ENCODE results near the gene HMBS. TPM values are rescaled to one million over a fixed set of nuclear protein-coding genes. Genes with fewer than 3 reads are reported as not detected.
A peak's percentile ranks its signal among the peaks of the same experiment; 100 is the strongest.
"Not testable (repeated sequence)": the region's sequence is repeated elsewhere in the genome, so short reads cannot be mapped to it uniquely, and the experiment has no call there.

Gene HMBS
- total RNA-seq, 1 donor, result 14.9 TPM

DNA sequence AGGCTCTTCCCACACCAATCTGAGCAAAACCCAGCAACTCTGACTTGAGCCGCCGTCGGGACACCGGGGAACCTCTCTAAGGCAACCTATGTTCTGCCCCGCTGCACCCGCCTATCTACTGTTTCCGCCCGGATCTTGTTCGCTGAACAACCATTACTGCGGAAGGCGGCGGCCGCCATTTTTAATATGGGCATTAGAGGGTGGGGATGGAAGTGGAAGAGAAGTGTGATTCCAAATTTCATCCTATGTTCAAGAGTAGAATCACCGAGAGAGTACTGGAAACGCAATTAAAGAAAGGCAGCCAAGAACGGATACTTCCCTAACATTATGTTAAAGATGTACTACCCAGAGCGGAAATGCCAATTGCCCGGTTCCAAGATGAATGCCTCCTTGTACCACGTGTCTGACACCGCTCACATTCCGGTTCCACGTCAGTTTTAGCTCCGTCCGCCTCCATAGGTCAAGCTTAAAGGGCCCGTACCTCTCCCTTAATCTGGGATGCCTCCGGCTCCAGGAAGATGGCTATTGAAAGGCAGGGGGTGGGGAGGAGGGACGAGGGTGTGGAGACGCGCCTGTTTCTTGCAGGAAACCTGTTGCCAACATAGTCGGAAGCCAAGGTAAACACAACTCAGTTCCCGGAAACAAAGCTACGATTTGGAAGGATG, 17.2 kb downstream of the HMBS start, which contains the start of gene DPAGT1:
DPAGT1 (minus strand) TSS at position 95 of the 665 bp plus-strand sequence. CDS start 198 bp downstream, outside the sequence.
- H3K4me3 ChIP-seq (ENCODE audit: low read depth, low read length), result peak within 1 kb of the TSS; percentile 90
- peak; percentile 99 for DNase-seq (ENCODE audit: low read depth)
- TF ChIP-seq, protein P1, sequence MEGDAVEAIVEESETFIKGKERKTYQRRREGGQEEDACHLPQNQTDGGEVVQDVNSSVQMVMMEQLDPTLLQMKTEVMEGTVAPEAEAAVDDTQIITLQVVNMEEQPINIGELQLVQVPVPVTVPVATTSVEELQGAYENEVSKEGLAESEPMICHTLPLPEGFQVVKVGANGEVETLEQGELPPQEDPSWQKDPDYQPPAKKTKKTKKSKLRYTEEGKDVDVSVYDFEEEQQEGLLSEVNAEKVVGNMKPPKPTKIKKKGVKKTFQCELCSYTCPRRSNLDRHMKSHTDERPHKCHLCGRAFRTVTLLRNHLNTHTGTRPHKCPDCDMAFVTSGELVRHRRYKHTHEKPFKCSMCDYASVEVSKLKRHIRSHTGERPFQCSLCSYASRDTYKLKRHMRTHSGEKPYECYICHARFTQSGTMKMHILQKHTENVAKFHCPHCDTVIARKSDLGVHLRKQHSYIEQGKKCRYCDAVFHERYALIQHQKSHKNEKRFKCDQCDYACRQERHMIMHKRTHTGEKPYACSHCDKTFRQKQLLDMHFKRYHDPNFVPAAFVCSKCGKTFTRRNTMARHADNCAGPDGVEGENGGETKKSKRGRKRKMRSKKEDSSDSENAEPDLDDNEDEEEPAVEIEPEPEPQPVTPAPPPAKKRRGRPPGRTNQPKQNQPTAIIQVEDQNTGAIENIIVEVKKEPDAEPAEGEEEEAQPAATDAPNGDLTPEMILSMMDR (IDR thresholded peaks at IDR 0.05; ENCODE audit: insufficient read depth, low read length), result no peak

DNA sequence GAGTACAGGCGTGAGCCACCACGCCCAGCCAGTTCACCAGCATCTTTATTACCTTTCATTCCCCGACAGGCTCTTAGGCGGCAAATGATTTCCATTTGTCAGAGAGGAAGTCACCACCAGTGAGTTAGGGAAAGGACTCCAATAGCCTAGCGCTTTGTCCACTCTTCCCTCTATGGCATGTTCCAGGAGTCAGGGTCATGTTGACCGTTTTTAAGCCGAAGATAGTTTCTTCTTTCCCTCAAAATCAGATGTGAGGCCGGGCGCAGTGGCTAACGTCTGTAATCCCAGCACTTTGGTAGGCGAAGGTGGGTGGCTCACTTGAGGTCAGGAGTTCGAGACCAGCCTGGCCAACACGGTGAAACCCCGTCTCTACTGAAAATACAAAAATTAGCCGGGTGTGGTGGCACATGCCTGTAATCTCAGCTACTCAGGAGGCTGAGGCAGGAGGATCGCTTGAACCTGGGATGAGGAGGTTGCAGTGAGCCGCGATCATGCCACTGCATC, 18.5 kb downstream of the HMBS start:
- DNase-seq (ENCODE audit: low read depth), result not testable (repeated sequence)
- H3K4me3 ChIP-seq (ENCODE audit: low read depth, low read length), result peak overlapping the region; percentile 90

DNA sequence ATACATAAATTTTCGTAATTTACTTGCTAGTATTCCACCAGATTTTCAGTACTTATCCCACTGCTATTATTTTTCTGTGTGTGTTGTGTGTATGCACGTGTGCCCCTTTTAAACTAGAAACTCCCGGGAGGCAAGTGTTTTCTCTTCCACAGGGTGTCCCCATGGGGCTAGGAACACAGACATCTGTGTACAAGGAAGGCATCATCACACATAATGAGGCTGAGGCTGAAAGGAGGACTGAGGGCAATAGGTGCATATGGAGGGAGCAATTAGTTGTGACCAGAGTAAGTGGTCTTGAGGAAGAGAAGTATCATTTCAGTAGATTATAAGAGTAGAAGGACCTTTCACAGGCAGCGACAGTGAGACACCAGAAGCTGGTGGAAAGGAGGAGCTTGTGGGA, 19.1 kb downstream of the HMBS start:
- H3K4me3 ChIP-seq (ENCODE audit: low read depth, low read length), result no peak overlapping the region
- no peak for DNase-seq (ENCODE audit: low read depth)
- TF ChIP-seq, protein P1 (IDR thresholded peaks at IDR 0.05; ENCODE audit: insufficient read depth, low read length), result no peak

DNA sequence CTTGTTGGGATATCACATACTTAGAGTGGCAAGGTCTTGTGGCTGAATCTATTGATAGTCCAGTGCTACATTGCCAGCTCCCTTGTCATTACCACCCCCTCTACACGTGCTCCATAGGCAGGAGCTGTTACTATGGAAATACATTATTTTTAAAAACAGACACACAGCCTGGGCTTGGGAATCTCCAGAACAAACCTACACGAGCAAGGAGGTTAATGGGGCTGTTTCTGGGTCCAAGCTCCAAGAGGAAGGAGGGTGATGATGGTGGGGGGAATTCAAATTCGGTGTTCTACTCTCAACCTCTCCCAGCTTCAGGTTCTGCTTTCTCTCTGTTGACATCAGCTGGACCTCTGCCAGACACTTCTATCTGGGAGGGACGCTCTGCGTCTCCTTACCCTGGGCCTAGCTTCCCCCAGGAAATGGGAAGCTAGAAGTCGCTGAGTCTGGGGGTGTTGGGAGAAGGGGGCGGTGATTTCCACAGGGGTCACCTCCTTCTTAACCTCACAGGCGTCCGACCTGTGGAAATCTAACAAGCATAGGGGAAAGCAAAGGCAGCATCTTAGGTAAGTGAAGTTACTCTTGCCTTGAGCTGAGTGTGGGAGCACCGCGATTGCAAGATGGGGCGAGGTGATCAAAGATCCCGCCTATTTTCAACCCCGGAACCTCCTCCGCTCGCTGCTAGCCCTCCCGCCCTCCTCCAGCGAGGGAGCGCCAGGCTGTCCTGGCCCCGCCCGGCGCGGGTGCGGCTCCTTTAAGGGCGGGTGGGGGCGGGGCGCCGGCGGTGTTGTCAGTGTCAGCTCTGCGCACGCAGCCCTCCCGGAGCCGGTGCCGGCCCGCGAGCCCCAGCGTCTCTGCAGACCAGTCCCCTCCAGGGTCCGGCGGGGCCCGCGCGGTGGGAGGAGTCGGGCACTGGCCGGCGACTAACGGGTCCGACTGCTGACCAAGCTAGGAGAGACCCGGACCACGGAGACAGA, 22.2 kb downstream of the HMBS start, which contains the start of gene C2CD2L:
C2CD2L (plus strand) TSS at position 781 of the 974 bp plus-strand sequence. CDS start 398 bp downstream, outside the sequence.
- H3K4me3 ChIP-seq (ENCODE audit: low read depth, low read length), result peak within 1 kb of the TSS; percentile 84
- TF ChIP-seq, protein P1 (IDR thresholded peaks at IDR 0.05; ENCODE audit: insufficient read depth, low read length), result no peak
- peak; percentile 85 for DNase-seq (ENCODE audit: low read depth)

DNA sequence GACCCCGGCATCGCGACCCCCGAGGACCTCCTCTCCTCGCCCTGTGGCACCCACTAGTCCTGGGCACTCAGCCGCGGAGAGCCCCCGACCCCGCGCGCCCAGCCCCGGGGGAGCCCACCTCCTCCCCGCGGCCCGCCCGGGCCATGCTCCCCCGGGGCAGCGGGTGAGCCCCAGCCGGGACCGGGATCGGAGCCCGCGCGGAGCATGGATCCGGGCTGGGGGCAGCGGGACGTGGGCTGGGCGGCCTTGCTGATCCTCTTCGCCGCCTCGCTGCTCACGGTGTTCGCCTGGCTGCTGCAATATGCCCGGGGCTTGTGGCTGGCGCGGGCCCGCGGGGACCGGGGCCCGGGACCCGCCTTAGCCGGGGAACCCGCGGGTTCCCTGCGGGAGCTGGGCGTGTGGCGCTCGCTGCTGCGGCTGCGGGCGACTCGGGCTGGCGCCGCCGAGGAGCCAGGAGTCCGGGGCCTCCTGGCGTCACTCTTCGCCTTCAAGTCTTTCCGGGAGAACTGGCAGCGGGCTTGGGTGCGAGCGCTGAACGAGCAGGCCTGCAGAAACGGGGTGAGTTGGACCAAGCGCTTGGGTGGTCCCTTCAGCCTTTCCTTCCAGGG, 23.0 kb downstream of the HMBS start:
- no peak for DNase-seq (ENCODE audit: low read depth)
- TF ChIP-seq, protein P1 (IDR thresholded peaks at IDR 0.05; ENCODE audit: insufficient read depth, low read length), result no peak
- peak overlapping the region; percentile 84 for H3K4me3 ChIP-seq (ENCODE audit: low read depth, low read length)

DNA sequence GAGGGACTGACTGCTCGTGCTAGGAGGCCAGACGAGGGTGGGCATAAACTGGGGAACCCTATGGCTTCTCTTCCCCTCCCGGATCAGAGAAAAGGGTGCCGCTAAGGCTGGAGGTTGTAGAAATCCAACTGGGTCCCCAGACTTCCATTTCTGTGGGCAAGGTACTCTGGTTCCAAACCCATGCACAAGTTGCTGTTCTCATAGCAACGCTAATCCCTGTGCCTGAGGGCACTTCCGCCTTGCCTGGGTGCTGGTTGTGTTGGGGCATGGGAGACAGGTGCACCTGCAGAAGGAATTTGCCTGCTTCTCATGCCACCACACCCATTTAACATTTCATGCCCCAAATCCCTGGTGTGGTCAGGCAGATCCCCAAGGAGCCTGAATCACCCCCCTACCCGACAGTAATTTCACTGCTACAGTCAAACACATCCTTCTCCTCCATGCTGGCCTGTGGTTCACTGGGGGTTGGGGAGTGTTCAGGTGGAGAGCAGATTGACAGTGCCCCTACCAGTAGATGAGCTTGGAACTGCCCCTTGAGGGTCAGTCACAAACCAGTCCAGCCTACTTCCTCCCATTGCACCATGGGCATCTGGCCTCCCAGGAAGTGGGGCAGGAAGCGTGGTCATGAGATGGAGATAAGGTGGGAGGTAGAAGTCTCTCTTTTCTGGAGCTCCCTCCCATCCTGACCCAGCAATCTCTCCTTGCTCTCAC, 23.6 kb downstream of the HMBS start:
- peak; percentile 35 for DNase-seq (ENCODE audit: low read depth)
- peak overlapping the region; percentile 84 for H3K4me3 ChIP-seq (ENCODE audit: low read depth, low read length)
- TF ChIP-seq, protein P1 (IDR thresholded peaks at IDR 0.05; ENCODE audit: insufficient read depth, low read length), result no peak
